HG02610 (cell line): ENCODE data around the gene SLC39A5.
"Not testable (repeated sequence)": the region's sequence is repeated elsewhere in the genome, so short reads cannot be mapped to it uniquely, and the experiment has no call there.

Source experiments
- ATAC-seq: cut with Tn5 transposase; IDR thresholded peaks from one replicate; pipeline ENCODE4 v1.9.1; 2021; ENCODE audit warnings: mild to moderate bottlenecking, moderate library complexity; ENCODE audit not compliant: unreplicated experiment

The SLC39A5 gene, protein sequence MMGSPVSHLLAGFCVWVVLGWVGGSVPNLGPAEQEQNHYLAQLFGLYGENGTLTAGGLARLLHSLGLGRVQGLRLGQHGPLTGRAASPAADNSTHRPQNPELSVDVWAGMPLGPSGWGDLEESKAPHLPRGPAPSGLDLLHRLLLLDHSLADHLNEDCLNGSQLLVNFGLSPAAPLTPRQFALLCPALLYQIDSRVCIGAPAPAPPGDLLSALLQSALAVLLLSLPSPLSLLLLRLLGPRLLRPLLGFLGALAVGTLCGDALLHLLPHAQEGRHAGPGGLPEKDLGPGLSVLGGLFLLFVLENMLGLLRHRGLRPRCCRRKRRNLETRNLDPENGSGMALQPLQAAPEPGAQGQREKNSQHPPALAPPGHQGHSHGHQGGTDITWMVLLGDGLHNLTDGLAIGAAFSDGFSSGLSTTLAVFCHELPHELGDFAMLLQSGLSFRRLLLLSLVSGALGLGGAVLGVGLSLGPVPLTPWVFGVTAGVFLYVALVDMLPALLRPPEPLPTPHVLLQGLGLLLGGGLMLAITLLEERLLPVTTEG

GRCh38 chr12:56229916-56230431, at the start of gene SLC39A5:
TSS of gene SLC39A5 (plus strand) at chr12:56230051. CDS start at chr12:56231275, 1,224 bp downstream.
- no peak for ATAC-seq

DNA sequence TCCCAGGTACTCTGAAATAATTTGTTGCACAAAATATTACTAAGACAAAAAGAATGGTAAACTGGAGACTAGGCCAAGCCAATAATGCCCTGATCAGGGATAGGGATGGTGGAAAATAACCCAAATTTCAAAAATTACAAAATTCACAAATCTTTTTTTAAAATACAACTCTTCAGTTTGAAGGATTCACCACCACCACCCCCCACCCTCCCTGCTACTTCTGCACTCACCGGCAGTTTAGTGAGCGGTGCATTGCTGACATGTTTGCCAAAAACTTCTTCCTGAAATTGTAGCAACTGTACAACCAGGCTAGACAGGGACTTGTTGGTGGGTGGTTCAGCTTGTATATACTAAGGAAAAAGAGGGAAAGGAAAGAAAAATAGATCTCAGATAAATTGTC, 42.9 kb upstream of the SLC39A5 start:
- ATAC-seq = no peak

DNA sequence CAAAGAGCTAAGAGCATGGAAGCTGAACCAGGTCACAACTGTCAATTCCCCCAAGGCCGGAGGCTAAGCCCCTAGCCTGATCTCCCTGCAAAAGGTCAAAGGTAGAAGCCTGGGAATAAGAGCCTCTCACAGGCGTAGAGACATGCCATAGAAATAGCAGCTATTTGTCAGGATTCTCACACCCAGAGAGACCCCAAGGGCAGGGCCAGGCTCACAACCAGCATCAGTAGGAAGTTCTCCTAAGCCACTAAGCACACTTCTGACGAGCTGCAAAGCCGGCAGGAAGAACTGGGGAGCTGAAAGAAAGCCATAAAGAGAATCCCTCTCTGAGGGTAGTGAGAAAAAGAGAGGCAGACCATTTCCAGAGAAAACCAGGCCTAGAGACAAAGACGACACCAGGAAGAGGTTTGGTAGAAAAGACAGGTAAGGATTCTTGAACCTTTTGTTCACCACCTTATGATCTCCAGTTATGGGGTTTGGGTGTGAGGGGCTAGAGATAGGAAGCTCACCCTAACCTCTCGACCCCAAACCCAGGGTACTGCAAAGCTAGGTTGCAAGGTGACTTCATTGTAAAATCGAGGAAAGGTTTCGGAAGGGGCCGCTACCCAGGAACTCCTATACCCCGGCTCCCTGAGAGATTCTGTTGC, 41.6 kb upstream of the SLC39A5 start:
- ATAC-seq = no peak

DNA sequence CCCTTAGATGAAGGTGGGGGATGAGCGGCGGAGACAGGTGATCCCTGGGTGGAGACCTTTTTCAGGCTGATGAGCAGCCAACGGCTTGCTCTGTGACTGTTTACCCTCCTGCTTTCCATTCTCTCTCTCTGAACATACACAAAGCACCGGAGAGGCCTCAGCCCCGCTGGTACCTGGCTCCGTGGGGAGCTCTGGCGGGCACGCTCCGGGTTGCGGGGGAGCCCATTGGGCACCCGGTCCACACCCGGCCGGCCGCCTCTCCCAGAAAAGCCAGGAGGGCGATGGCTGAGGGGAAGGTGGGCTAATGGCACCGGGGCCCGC, 41.1 kb upstream of the SLC39A5 start:
- no peak for ATAC-seq

GRCh38 chr12:56189099-56189917, 40.5 kb upstream of the SLC39A5 start, which contains the start of gene SMARCC2:
TSS of gene SMARCC2 (minus strand) at chr12:56189483. CDS start at chr12:56189461, 22 bp downstream.
- ATAC-seq = peak; percentile 69

- peak; percentile 37 for ATAC-seq
These were observed 39.7 kb upstream of the SLC39A5 start for GRCh38 chr12:56189918-56190694.

DNA sequence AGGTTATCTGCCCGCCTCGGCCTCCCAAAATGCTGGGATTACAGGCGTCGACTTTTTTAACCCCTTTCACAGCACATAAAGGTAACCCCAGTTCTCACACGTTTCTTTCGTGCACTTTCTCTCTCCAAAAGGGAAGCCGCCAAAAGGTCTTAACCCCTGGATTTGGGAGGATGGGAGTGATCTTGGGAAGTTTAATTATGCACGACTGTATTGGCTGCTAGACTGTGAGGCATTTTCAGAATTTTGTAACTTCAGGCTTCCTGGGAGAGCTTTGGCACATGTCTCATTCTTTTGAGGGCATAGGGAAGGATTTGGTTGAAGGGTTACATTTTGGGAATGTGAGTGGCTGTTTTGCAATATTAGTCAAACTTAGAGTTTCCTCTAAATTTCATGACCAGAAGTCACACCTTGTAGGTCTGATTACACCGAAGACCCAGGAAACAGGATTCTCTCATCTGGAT, 39.1 kb upstream of the SLC39A5 start:
- no peak for ATAC-seq

- no peak for ATAC-seq
These were observed 37.3 kb upstream of the SLC39A5 start for GRCh38 chr12:56192582-56192981.

DNA sequence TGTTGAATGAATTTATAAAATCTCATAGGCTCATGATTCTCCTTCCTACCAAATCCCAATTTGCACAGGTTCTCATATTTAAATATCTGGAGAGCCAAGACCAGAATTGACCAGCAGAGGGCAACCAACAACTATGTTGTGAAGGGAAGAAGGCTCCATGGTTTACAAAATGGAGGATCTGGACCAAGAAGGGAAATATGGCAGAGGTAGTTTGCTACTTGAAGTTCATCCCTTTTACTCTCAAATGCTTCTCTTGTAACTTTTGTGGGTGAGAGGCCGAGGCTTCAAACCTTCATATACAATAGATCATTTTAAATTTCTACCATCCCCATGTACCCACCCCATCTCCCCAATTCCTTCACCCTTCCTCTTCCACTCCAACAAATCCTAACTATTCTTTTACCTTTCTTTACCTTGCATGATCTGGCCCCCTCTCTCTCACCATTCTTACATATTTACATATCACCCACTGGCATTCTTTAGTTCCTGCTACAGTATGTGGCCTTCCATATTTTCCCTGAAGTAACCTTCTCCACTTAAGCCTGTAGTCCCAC, 36.7 kb upstream of the SLC39A5 start:
- no peak for ATAC-seq

- ATAC-seq = not testable (repeated sequence)
These were observed 32.9 kb upstream of the SLC39A5 start for GRCh38 chr12:56196818-56197550.

GRCh38 chr12:56197921-56198635, 31.8 kb upstream of the SLC39A5 start:
- ATAC-seq = no peak

DNA sequence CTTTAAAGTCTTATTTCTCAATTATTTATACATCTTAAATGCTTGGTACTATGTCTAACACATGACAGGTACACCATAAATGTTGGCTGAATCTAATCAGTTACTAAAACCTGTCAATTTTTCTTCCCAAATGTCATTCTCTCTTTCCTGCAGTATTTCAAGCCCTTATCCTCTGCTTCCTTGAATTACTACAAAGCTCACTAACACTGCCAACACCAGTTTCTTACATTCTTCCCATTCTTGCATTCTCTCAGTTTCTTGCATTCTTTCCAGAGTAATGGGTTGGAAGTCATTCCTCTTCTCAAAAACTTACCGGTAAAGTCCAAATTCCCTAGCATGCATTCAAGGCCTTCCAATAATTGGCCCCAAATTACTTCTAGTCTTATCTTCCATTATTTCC, 31.0 kb upstream of the SLC39A5 start:
- no peak for ATAC-seq

- no peak for ATAC-seq
These were observed 27.5 kb upstream of the SLC39A5 start for GRCh38 chr12:56202366-56202765.

GRCh38 chr12:56202838-56203237, 27.0 kb upstream of the SLC39A5 start:
- ATAC-seq = no peak

DNA sequence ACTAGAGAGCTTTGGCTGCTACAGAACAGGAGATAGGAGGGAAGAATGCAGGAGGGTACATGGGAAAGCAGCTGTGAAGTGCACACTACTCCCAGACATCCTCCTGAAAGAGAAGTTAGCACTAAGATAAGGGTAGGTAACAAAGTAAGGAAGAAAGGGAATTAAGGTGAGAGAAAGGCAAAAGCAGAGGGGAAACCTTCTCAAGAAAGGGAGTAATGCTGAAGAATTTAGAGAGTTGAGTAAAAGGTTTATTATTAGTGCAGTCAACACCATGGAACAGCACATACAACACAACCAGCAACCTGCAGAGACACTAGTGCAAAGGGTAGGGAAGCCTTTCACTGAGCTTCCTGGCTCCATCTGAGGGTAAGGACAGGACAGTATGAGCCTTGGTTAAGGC, 25.6 kb upstream of the SLC39A5 start:
- no peak for ATAC-seq

DNA sequence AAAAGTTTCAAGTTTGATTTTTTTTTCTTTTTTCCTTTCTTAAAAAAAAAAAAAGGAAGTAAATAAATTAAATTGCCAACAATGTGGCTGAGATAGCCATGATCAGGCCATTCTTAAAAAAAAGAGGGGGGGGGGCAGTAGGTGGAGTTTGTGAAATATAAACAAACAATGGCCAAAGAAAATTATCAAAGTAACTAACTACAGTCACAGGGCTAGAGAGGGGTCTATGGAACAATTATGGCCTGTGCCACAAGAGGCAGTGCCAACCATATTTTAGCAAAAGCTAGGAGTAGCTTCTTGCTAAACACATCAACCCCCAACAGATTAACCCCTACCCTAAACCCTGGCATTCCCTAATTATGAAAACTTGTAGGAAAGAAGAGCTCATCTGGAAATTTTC, 24.4 kb upstream of the SLC39A5 start:
- no peak for ATAC-seq

- ATAC-seq = no peak
These were observed 23.2 kb upstream of the SLC39A5 start for GRCh38 chr12:56206452-56207166.

- ATAC-seq = no peak
These were observed 21.8 kb upstream of the SLC39A5 start for GRCh38 chr12:56208006-56208405.
